H9 (cell line): ENCODE measurements around the gene CCDC122. TPM values are rescaled to one million over a fixed set of nuclear protein-coding genes. Genes with fewer than 3 reads are reported as not detected.

Source experiments
- DNase-seq: peaks from one replicate; pipeline ENCODE4 v3.0.0-alpha.2; 2017
- H2AFZ ChIP-seq: one replicate; pipeline ENCODE4 v1.6.1; 2013; ENCODE audit warnings: mild to moderate bottlenecking, low read length, control low read depth, moderate library complexity
- H2AK5ac ChIP-seq: 2 replicates; pipeline ENCODE4 v1.6.1; 2013; ENCODE audit warnings: low read length, control low read depth, mixed read lengths; ENCODE audit not compliant: insufficient read length
- H2BK120ac ChIP-seq: one replicate; pipeline ENCODE4 v1.6.1; 2013; ENCODE audit warnings: low read depth, mild to moderate bottlenecking, low read length, control low read depth, inconsistent platforms; ENCODE audit not compliant: poor library complexity, severe bottlenecking
- H2BK12ac ChIP-seq: 2 replicates; pipeline ENCODE4 v1.6.1; 2013; ENCODE audit warnings: low read length, control low read depth, mixed read lengths, low read depth; ENCODE audit not compliant: insufficient read length
- H2BK15ac ChIP-seq: 2 replicates; pipeline ENCODE4 v1.6.1; 2013; ENCODE audit warnings: low read depth, low read length, control low read depth
- H2BK20ac ChIP-seq: one replicate; pipeline ENCODE4 v1.6.1; 2013; ENCODE audit warnings: low read depth, mild to moderate bottlenecking, low read length, control low read depth, inconsistent platforms; ENCODE audit not compliant: poor library complexity, severe bottlenecking
- H2BK5ac ChIP-seq: 2 replicates; pipeline ENCODE4 v1.6.1; 2013; ENCODE audit warnings: low read length, control low read depth, mixed read lengths; ENCODE audit not compliant: insufficient read length
- H3K14ac ChIP-seq: 2 replicates; pipeline ENCODE4 v1.6.1; 2013; ENCODE audit warnings: low read length, control low read depth; ENCODE audit not compliant: insufficient read depth
- H3K18ac ChIP-seq: 2 replicates; pipeline ENCODE4 v1.6.1; 2013; ENCODE audit warnings: low read depth, mild to moderate bottlenecking, mixed read lengths, low read length, control low read depth; ENCODE audit not compliant: insufficient read length
- H3K23ac ChIP-seq: 2 replicates; pipeline ENCODE4 v1.6.1; 2013; ENCODE audit warnings: low read length, control low read depth, mixed read lengths, low read depth; ENCODE audit not compliant: insufficient read length
- H3K23me2 ChIP-seq: 2 replicates; pipeline ENCODE4 v1.6.1; 2013; ENCODE audit warnings: low read depth, mild to moderate bottlenecking, mixed read lengths, low read length, control low read depth; ENCODE audit not compliant: insufficient read length, poor library complexity, severe bottlenecking
- H3K27ac ChIP-seq: 2 replicates; pipeline ENCODE4 v1.5.1; 2013; ENCODE audit warnings: low read length, control low read depth, mixed read lengths, low read depth; ENCODE audit not compliant: insufficient read length
- H3K27me3 ChIP-seq: 2 replicates; pipeline ENCODE4 v1.6.1; 2013; ENCODE audit warnings: low read length, control low read depth, inconsistent platforms; ENCODE audit not compliant: insufficient read depth
- H3K4ac ChIP-seq: 2 replicates; pipeline ENCODE4 v1.6.1; 2013; ENCODE audit warnings: low read depth, mild to moderate bottlenecking, control low read depth, inconsistent platforms, low read length, moderate library complexity
- H3K4me1 ChIP-seq: 2 replicates; pipeline ENCODE4 v1.6.1; 2013; ENCODE audit warnings: low read length, control low read depth, inconsistent platforms; ENCODE audit not compliant: insufficient read depth
- H3K4me2 ChIP-seq: 2 replicates; pipeline ENCODE4 v1.6.1; 2013; ENCODE audit warnings: low read length, control low read depth, mixed read lengths; ENCODE audit not compliant: insufficient read length, insufficient read depth
- H3K56ac ChIP-seq: 2 replicates; pipeline ENCODE4 v1.6.1; 2013; ENCODE audit warnings: low read depth, mild to moderate bottlenecking, mixed read lengths, low read length, control low read depth; ENCODE audit not compliant: insufficient read length
- H3K79me1 ChIP-seq: 2 replicates; pipeline ENCODE4 v1.6.1; 2013; ENCODE audit warnings: low read depth, mild to moderate bottlenecking, moderate library complexity, low read length, control low read depth, inconsistent platforms; ENCODE audit not compliant: insufficient read depth, poor library complexity, severe bottlenecking
- H3K79me2 ChIP-seq: 2 replicates; pipeline ENCODE4 v1.6.1; 2013; ENCODE audit warnings: low read length, control low read depth, inconsistent platforms; ENCODE audit not compliant: insufficient read depth
- H3K9ac ChIP-seq: 2 replicates; pipeline ENCODE4 v1.6.1; 2013; ENCODE audit warnings: low read length, control low read depth, mixed read lengths; ENCODE audit not compliant: insufficient read length; ENCODE audit errors: extremely low read depth
- H3K9me3 ChIP-seq: one replicate; pipeline ENCODE4 v1.6.1; 2013; ENCODE audit warnings: low read depth, low read length, inconsistent platforms; ENCODE audit not compliant: control insufficient read depth
- H3T11ph ChIP-seq: one replicate; pipeline ENCODE4 v1.6.1; 2013; ENCODE audit warnings: mild to moderate bottlenecking, low read length, control low read depth, inconsistent platforms
- H4K20me1 ChIP-seq: one replicate; pipeline ENCODE4 v1.6.1; 2013; ENCODE audit not compliant: control insufficient read depth, insufficient read length, insufficient read depth
- H4K5ac ChIP-seq: 2 replicates; pipeline ENCODE4 v1.6.1; 2013; ENCODE audit warnings: low read depth, mild to moderate bottlenecking, mixed read lengths, low read length, control low read depth; ENCODE audit not compliant: insufficient read length
- H4K8ac ChIP-seq: replicated peaks from 2 replicates; pipeline ENCODE4 v1.6.1; 2013; ENCODE audit warnings: low read length, control low read depth, mixed read lengths, low read depth; ENCODE audit not compliant: insufficient read length
- H4K91ac ChIP-seq: 2 replicates; pipeline ENCODE4 v1.6.1; 2013; ENCODE audit warnings: low read depth, mild to moderate bottlenecking, moderate library complexity, mixed read lengths, low read length, control low read depth; ENCODE audit not compliant: insufficient read length
- H3K27ac Mint-ChIP-seq, 3 experiments: 2 replicates in 2 of 3; 3 replicates in 1 of 3; pipeline ENCODE4 v1.8.0; 2020 to 2021; ENCODE audit warnings: mixed read lengths in 3 of 3, mild to moderate bottlenecking in 1 of 3, moderate library complexity in 1 of 3
- H3K27me3 Mint-ChIP-seq: 2 replicates; pipeline ENCODE4 v1.8.0; 2021; ENCODE audit warnings: low read depth, mild to moderate bottlenecking, moderate library complexity, mixed read lengths
- H3K36me3 Mint-ChIP-seq, 3 experiments: 2 replicates in 2 of 3; 3 replicates in 1 of 3; pipeline ENCODE4 v1.8.0; 2020 to 2021; ENCODE audit warnings: low read depth in 3 of 3, mixed read lengths in 3 of 3; ENCODE audit not compliant: insufficient read depth in 1 of 3
- H3K4me1 Mint-ChIP-seq, 2 experiments: 2 replicates each; pipeline ENCODE4 v1.8.0; 2020; ENCODE audit warnings: mixed read lengths in 2 of 2
- H3K4me3 Mint-ChIP-seq, 2 experiments: 2 replicates in 1 of 2; 3 replicates in 1 of 2; pipeline ENCODE4 v1.8.0; 2020 to 2021; ENCODE audit warnings: mild to moderate bottlenecking in 2 of 2, mixed read lengths in 2 of 2, moderate library complexity in 1 of 2
- H3K9me3 Mint-ChIP-seq, 2 experiments: 2 replicates in 1 of 2; 3 replicates in 1 of 2; pipeline ENCODE4 v1.8.0; 2020; ENCODE audit warnings: mild to moderate bottlenecking in 2 of 2, mixed read lengths in 2 of 2, moderate library complexity in 1 of 2
- CTCF ChIP-seq: fragments of 200-600 bp; sonication (generic); conservative IDR thresholded peaks from 3 replicates; pipeline ENCODE4 v1.8.0; 2021; ENCODE audit warnings: antibody characterized with exemption, mild to moderate bottlenecking
- WGBS: extraction: QIAGEN DNeasy Blood & Tissue Kit; methylation state at CpG from one replicate; pipeline ENCODE4 v1.1.7; 2013; ENCODE audit warnings: missing lambda C conversion rate, low lambda C conversion rate, mixed read lengths; ENCODE audit not compliant: insufficient read length; ENCODE audit errors: extremely low coverage; 5-methylcytosine and 5-hydroxymethylcytosine counted together
- total RNA-seq: library from RNA; stranded (reverse); gene quantifications from 2 replicates; pipeline ENCODE4 v1.2.1, GENCODE V29; 2021

The CCDC122 gene
- total RNA-seq, 1 experiment from 2014 or later: 5.6 TPM

DNA sequence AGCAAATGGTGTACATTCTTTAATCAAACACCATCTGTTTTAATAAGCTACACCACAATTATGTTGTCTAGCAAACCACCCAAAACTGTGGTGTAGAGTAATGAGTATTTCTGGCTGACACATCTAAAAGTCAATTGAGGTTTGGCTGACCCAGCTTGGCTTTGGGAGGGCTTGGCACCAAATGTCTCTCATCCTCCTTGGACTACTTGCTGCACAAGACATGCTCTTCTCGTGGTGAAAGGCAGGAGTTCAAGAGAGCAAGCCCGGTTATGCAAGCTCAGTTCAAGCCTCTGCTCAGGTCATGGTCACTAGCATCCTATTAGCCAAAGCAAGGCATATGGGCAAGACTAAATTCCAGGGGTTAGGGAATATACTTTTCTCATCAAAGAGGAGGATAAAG, 37.3 kb upstream of the CCDC122 start:
- H3K56ac ChIP-seq: no peak overlapping the region

More for the DNA sequence above, 37.3 kb upstream of the CCDC122 start:
- no peaks in the 10 kb centered on the region for H3K23me2 ChIP-seq
- H2BK20ac ChIP-seq: no peak overlapping the region
- H3K18ac ChIP-seq: no peak overlapping the region
- H2BK5ac ChIP-seq: no peak overlapping the region
- H2BK120ac ChIP-seq: no peak overlapping the region
- H3K79me2 ChIP-seq: no peaks in the 10 kb centered on the region
- Mint-ChIP-seq H3K27me3 (no peaks in the 10 kb centered on the region; the same call in 1 of the 2 replicates), H3K4me1 (peaks cover 0 to 3% of the 10 kb centered on the region in 2 experiments; a peak in 2 of 4 replicates), H3K27ac (no peak overlapping the region), H3K9me3 (no peaks in the 10 kb centered on the region), H3K36me3 (no peaks in the 10 kb centered on the region), H3K4me3 (no peak overlapping the region)
- no peaks in the 10 kb centered on the region for H3K9me3 ChIP-seq
- H4K20me1 ChIP-seq: no peaks in the 10 kb centered on the region
- no peak for TF ChIP-seq CTCF
- H3K4ac ChIP-seq: no peak overlapping the region
- no peak overlapping the region for H3T11ph ChIP-seq
- no CpG with 5 or more reads among the region's 2 CpGs for WGBS
- no peak overlapping the region for H3K23ac ChIP-seq
- no peak overlapping the region for H4K8ac ChIP-seq
- H3K4me1 ChIP-seq: no peaks in the 10 kb centered on the region
- no peak overlapping the region for H2AK5ac ChIP-seq
- no peak for DNase-seq
- H3K27ac ChIP-seq: no peak overlapping the region
- H3K27me3 ChIP-seq: no peaks in the 10 kb centered on the region; the same call in 1 of the 2 replicates
- H2BK15ac ChIP-seq: no peak overlapping the region
- no peak overlapping the region for H3K14ac ChIP-seq
- H2BK12ac ChIP-seq: no peak overlapping the region
- H4K5ac ChIP-seq: no peak overlapping the region
- no peaks in the 10 kb centered on the region for H3K79me1 ChIP-seq
- H3K9ac ChIP-seq: no peak overlapping the region
- H4K91ac ChIP-seq: no peak overlapping the region
- no peak overlapping the region for H2AFZ ChIP-seq
- H3K4me2 ChIP-seq: no peak overlapping the region
